Stimulated activated naive CD8-positive, alpha-beta T cell treated with anti-CD3 and anti-CD28 coated beads, Interleukin-15, Interleukin-2, amounts not matched to agents 100 ng/mL and 50 ng/mL, for 24 hours (primary cell): ENCODE results near the gene PRTFDC1.
A peak's percentile ranks its signal among the peaks of the same experiment; 100 is the strongest.

ENCODE experiments used
- H3K27ac Mint-ChIP-seq: one replicate; pipeline ENCODE4 v1.8.0; 2021; ENCODE audit warnings: mild to moderate bottlenecking, mixed read lengths
- H3K27me3 Mint-ChIP-seq: one replicate; pipeline ENCODE4 v1.8.0; 2021; ENCODE audit warnings: mixed read lengths
- H3K36me3 Mint-ChIP-seq: one replicate; pipeline ENCODE4 v1.8.0; 2021; ENCODE audit warnings: low read depth, mixed read lengths
- H3K4me1 Mint-ChIP-seq: one replicate; pipeline ENCODE4 v1.8.0; 2021; ENCODE audit warnings: low read depth, mixed read lengths
- H3K4me3 Mint-ChIP-seq: one replicate; pipeline ENCODE4 v1.8.0; 2021; ENCODE audit warnings: mild to moderate bottlenecking, mixed read lengths
- H3K9me3 Mint-ChIP-seq: one replicate; pipeline ENCODE4 v1.8.0; 2021; ENCODE audit warnings: mixed read lengths

The PRTFDC1 gene

GRCh38 chr10:24952707-24953645 is 570 bp upstream of the PRTFDC1 start:
- peak overlapping the region; percentile 86 for H3K27ac Mint-ChIP-seq
- H3K4me3 Mint-ChIP-seq: peak overlapping the region; percentile 76
- H3K4me1 Mint-ChIP-seq: peaks cover 23% of the 10 kb centered on the region
- no peaks in the 10 kb centered on the region for H3K36me3 Mint-ChIP-seq
- no peaks in the 10 kb centered on the region for H3K9me3 Mint-ChIP-seq
- H3K27me3 Mint-ChIP-seq: no peaks in the 10 kb centered on the region

GRCh38 chr10:24951201-24952142 is 934 bp downstream of the PRTFDC1 start:
- Mint-ChIP-seq H3K27me3 (no peaks in the 10 kb centered on the region), H3K27ac (peak overlapping the region; percentile 54), H3K36me3 (no peaks in the 10 kb centered on the region), H3K4me3 (peak overlapping the region; percentile 61), H3K4me1 (peaks cover 30% of the 10 kb centered on the region), H3K9me3 (no peaks in the 10 kb centered on the region)

- H3K27ac Mint-ChIP-seq: no peak overlapping the region
- no peaks in the 10 kb centered on the region for H3K9me3 Mint-ChIP-seq
- no peak overlapping the region for H3K4me3 Mint-ChIP-seq
- H3K27me3 Mint-ChIP-seq: no peaks in the 10 kb centered on the region
- peaks cover 30% of the 10 kb centered on the region for H3K4me1 Mint-ChIP-seq
- no peaks in the 10 kb centered on the region for H3K36me3 Mint-ChIP-seq
Observed at GRCh38 chr10:24950439-24950838, 2.0 kb downstream of the PRTFDC1 start.

- Mint-ChIP-seq H3K4me3 (no peak overlapping the region), H3K27ac (no peak overlapping the region), H3K9me3 (no peaks in the 10 kb centered on the region), H3K4me1 (peaks cover 30% of the 10 kb centered on the region), H3K27me3 (no peaks in the 10 kb centered on the region), H3K36me3 (no peaks in the 10 kb centered on the region)
Observed at GRCh38 chr10:24949616-24950015, 2.8 kb downstream of the PRTFDC1 start.

- Mint-ChIP-seq H3K4me1 (peaks cover 21% of the 10 kb centered on the region), H3K4me3 (no peak overlapping the region), H3K27me3 (no peaks in the 10 kb centered on the region), H3K36me3 (no peaks in the 10 kb centered on the region), H3K27ac (no peak overlapping the region), H3K9me3 (no peaks in the 10 kb centered on the region)
Observed at GRCh38 chr10:24947304-24948097, 4.9 kb downstream of the PRTFDC1 start.

GRCh38 chr10:24944512-24945255 is 7.7 kb downstream of the PRTFDC1 start:
- Mint-ChIP-seq H3K36me3 (no peaks in the 10 kb centered on the region), H3K4me1 (peaks cover 9% of the 10 kb centered on the region), H3K4me3 (no peak overlapping the region), H3K27ac (no peak overlapping the region), H3K9me3 (no peaks in the 10 kb centered on the region), H3K27me3 (no peaks in the 10 kb centered on the region)

- Mint-ChIP-seq H3K4me3 (no peak overlapping the region), H3K4me1 (peaks cover 4% of the 10 kb centered on the region), H3K27me3 (no peaks in the 10 kb centered on the region), H3K9me3 (peaks cover 5% of the 10 kb centered on the region), H3K36me3 (no peaks in the 10 kb centered on the region), H3K27ac (no peak overlapping the region)
Observed at GRCh38 chr10:24938525-24938924, 13.9 kb downstream of the PRTFDC1 start.

GRCh38 chr10:24938076-24938475 is 14.3 kb downstream of the PRTFDC1 start:
- Mint-ChIP-seq H3K27ac (no peak overlapping the region), H3K4me1 (peaks cover 4% of the 10 kb centered on the region), H3K36me3 (no peaks in the 10 kb centered on the region), H3K9me3 (peaks cover 5% of the 10 kb centered on the region), H3K4me3 (no peak overlapping the region), H3K27me3 (no peaks in the 10 kb centered on the region)

- H3K36me3 Mint-ChIP-seq: no peaks in the 10 kb centered on the region
- no peak overlapping the region for H3K27ac Mint-ChIP-seq
- peaks cover 4% of the 10 kb centered on the region for H3K4me1 Mint-ChIP-seq
- no peaks in the 10 kb centered on the region for H3K27me3 Mint-ChIP-seq
- no peak overlapping the region for H3K4me3 Mint-ChIP-seq
- peaks cover 5% of the 10 kb centered on the region for H3K9me3 Mint-ChIP-seq
Observed at GRCh38 chr10:24935504-24936292, 16.7 kb downstream of the PRTFDC1 start.

- Mint-ChIP-seq H3K27me3 (no peaks in the 10 kb centered on the region), H3K4me3 (no peak overlapping the region), H3K36me3 (no peaks in the 10 kb centered on the region), H3K27ac (no peak overlapping the region), H3K9me3 (peaks cover 5% of the 10 kb centered on the region), H3K4me1 (peaks cover 27% of the 10 kb centered on the region)
Observed at GRCh38 chr10:24931236-24931635, 21.2 kb downstream of the PRTFDC1 start.

GRCh38 chr10:24930427-24930826 is 22.0 kb downstream of the PRTFDC1 start:
- Mint-ChIP-seq H3K27me3 (no peaks in the 10 kb centered on the region), H3K9me3 (peaks cover under 1% of the 10 kb centered on the region), H3K27ac (no peak overlapping the region), H3K4me1 (peaks cover 24% of the 10 kb centered on the region), H3K36me3 (no peaks in the 10 kb centered on the region), H3K4me3 (no peak overlapping the region)

- H3K4me3 Mint-ChIP-seq: no peak overlapping the region
- no peak overlapping the region for H3K27ac Mint-ChIP-seq
- H3K36me3 Mint-ChIP-seq: peaks cover 2% of the 10 kb centered on the region
- peaks cover 23% of the 10 kb centered on the region for H3K4me1 Mint-ChIP-seq
- H3K27me3 Mint-ChIP-seq: no peaks in the 10 kb centered on the region
- H3K9me3 Mint-ChIP-seq: no peaks in the 10 kb centered on the region
Observed at GRCh38 chr10:24929904-24930303, 22.5 kb downstream of the PRTFDC1 start.

GRCh38 chr10:24929056-24929544 is 23.3 kb downstream of the PRTFDC1 start:
- Mint-ChIP-seq H3K4me3 (no peak overlapping the region), H3K4me1 (peaks cover 23% of the 10 kb centered on the region), H3K9me3 (peaks cover under 1% of the 10 kb centered on the region), H3K27ac (no peak overlapping the region), H3K36me3 (peaks cover 10% of the 10 kb centered on the region), H3K27me3 (no peaks in the 10 kb centered on the region)
